Astrocyte of the cerebellum (primary cell): Measurements from ENCODE around the gene PRKCZ.
"Not testable (repeated sequence)": the region's sequence is repeated elsewhere in the genome, so short reads cannot be mapped to it uniquely, and the experiment has no call there.

Source experiments
- DNase-seq: peaks from one replicate; pipeline ENCODE4 v3.0.0-alpha.2; 2011; ENCODE audit warnings: low read depth
- H3K4me3 ChIP-seq: 2 replicates; pipeline ENCODE4 v1.5.1; 2011; ENCODE audit warnings: mild to moderate bottlenecking, low read depth, low read length, moderate library complexity
- in situ Hi-C: cut with HindIII; loops from 2 replicates; pipeline ENCODE4 v1.10.0; 2017; ENCODE audit warnings: low sequenced_read_pairs
- TF ChIP-seq, protein P1 (sequence below): IDR thresholded peaks from 2 replicates; pipeline ENCODE4 v1.5.1; 2012; ENCODE audit warnings: low read length, low read depth, moderate library complexity, mild to moderate bottlenecking; ENCODE audit errors: missing control alignments

Gene PRKCZ

DNA sequence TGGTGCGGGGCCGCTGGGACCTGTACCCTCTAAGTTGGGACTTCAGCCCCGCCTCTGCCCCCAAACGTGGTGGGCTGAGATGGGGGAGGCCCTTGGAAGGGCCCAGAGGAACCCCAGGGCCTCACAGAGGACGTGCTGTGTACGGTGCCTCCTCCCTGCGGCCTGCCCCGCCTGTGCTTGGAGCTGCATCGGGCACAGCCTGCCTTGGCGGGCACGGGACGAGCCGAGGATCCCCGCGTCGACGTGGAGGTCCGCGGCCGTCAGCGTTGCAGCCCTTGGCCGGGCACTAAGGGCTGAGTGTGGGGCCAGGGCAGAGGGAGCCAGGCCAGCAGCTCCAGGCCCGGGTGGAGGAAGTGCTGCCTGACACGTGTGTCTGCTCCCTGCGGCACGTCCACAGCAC lies 43.4 kb downstream of the PRKCZ start:
- in situ Hi-C loops, result no loop called here
- DNase-seq, result no peak
- no peak overlapping the region for H3K4me3 ChIP-seq

DNA sequence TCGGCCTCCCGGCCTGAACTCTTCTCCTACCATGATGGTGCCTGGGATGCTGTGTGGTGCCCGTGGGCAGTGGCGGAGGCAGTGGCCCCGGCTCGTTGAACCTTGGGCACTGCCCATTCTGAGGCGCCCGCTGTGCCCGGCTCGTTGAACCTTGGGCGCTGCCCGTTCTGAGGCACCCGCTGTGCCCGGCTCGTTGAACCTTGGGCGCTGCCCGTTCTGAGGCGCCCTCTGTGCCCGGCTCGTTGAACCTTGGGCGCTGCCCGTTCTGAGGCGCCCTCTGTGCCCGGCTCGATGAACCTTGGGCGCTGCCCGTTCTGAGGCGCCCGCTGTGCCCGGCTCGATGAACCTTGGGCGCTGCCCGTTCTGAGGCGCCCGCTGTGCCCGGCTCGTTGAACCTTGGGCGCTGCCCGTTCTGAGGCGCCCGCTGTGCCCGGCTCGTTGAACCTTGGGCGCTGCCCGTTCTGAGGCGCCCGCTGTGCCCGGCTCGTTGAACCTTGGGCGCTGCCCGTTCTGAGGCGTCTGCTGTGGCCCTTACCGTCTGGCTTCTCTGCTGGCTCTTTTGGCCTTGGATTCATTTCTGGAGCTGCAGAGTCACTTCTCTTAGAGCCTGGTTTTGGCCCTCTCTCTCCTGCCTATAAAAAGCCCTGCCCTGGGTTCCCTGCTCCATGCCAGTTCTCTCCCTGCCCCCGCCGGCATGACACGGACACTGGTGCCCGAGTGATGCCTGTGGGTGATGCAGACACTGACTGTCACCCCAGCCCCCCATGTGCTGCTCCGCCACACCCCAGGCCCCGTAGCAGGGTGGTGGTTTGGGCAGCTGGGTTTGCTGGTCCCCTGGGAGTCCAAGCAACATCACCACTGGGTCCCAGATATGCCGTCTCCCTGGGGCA lies 44.3 kb downstream of the PRKCZ start:
- H3K4me3 ChIP-seq, in situ Hi-C loops, DNase-seq: not testable (repeated sequence)

More for the DNA sequence above, 43.4 kb downstream of the PRKCZ start:
- TF ChIP-seq, protein P1, sequence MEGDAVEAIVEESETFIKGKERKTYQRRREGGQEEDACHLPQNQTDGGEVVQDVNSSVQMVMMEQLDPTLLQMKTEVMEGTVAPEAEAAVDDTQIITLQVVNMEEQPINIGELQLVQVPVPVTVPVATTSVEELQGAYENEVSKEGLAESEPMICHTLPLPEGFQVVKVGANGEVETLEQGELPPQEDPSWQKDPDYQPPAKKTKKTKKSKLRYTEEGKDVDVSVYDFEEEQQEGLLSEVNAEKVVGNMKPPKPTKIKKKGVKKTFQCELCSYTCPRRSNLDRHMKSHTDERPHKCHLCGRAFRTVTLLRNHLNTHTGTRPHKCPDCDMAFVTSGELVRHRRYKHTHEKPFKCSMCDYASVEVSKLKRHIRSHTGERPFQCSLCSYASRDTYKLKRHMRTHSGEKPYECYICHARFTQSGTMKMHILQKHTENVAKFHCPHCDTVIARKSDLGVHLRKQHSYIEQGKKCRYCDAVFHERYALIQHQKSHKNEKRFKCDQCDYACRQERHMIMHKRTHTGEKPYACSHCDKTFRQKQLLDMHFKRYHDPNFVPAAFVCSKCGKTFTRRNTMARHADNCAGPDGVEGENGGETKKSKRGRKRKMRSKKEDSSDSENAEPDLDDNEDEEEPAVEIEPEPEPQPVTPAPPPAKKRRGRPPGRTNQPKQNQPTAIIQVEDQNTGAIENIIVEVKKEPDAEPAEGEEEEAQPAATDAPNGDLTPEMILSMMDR, result no peak

DNA sequence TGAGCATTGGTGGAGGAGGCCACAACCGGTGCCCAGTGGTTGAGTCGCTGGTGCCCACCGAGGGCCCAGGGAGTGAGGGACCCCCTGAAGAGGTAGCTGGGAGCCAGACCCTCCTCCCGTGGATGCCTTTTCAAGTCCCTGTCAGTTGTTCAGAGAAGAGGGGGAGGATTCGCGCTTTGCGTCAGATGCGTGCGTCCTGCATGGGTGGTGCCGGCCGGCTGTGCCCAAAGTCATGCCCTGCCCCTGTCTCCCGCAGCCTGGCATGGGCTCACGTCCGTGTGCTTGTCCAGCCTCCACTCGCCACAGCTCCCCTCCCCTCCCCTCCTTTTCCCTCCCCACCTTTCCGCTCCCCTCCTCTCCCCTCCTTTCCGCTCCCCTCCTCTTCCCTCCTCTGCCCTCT lies 45.2 kb downstream of the PRKCZ start:
- H3K4me3 ChIP-seq, result no peak overlapping the region
- in situ Hi-C loops, result no loop called here
- TF ChIP-seq, protein P1, result no peak
- DNase-seq, result no peak

DNA sequence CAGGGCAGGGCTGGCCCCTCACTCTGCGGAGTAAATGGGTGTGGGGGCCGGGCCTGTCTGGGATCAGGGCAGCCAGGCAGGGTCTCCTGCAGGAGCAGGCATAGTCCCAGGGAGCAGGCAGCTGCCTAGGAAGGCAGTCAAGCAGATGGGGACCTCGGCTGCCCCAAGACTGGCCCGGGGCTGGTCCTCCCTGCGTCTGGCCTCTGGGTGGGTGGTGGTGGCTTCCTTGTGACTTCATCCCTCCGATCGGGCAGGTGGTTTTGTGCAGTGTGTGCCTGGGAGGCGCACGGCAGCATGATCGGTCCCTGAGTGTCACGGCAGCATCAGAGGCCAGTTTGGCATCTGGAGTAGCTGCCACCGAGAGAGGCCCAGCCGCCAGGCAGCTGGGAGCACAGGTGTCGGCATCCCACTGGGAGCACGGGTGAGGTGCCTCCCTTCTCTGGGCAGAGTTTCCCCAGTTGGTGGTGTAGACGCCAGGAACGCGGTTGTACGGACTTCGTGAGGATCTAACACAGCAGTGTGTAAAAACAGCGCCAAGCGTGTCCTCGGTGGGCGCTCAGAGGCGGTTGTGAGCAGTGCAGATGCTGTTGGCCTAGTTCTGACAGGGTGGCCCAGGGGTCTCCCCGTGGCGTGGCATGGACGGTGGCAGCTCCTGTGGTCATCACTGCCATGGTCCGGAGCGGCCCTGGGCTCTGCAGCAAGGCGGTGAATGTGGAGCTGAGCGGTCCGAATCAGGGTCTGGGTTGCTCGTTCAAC lies 45.9 kb downstream of the PRKCZ start:
- TF ChIP-seq, protein P1, result no peak
- DNase-seq, result no peak
- in situ Hi-C loops, result no loop called here
- no peak overlapping the region for H3K4me3 ChIP-seq

DNA sequence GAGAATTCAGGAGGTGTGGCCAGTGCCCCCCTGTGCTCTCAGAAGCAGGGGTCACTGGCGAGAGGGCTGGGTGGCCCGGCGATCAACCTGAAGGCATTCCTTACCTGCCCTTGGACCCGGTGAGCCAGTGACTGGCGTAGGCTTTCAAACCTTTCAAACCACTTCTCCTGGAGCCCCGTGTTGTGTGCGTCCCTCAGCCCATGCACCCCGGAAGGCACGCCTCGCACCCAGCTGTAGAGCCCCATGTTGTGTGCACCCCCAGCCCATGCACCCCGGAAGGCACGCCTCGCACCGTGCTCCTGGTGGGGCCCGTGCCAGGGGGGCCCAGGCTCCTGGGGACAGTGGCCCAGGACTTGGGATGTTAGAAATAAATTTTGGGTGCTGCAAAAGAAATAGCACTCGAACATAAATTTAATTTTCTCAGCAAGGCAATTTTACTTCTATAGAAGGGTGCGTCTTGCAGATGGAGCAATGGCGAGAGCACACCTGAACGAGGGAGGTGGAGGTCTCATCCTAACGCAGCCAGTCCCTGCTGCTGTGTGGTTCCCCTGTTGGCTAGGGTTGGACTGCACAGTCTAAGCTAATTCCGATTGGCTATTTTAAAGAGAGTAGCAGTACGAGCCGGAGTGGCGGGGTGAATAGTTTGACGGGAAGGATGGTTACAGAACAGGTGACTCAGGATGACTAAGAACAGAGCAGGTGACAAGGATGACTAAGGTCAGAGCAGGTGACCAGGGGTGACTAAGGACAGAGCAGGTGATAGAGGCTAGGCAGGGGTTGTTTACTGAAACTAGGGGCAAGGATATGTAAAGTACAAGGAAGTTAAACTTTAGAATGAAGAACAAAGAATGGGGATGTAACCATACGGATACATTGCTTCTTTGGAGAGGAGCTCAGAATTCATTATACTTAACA lies 47.4 kb downstream of the PRKCZ start:
- TF ChIP-seq, protein P1, result no peak
- in situ Hi-C loops, result no loop called here
- DNase-seq, result no peak
- no peak overlapping the region for H3K4me3 ChIP-seq

DNA sequence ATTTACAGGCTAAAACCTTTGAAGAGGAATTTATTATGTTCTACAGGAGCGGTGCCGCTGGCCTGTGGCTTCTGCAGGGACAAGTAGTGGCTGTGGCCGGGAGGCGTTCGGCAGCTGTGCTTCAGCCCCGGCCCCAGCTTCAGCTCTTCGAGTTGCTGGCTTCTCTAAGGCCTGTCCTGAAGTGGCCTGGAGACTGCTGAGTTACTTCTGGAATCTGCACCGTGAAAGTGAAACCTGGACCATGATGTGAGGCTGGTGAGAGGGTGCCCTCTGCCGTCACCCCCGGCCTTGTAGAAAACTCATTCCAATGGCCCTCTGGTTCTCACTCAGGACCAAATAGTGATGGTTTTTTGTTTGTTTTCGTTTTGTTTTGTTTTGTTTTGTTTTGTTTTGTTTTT lies 48.1 kb downstream of the PRKCZ start:
- TF ChIP-seq, protein P1, result no peak
- no peak for DNase-seq
- H3K4me3 ChIP-seq, result no peak overlapping the region
- in situ Hi-C loops, result no loop called here
